Activated CD8-positive, alpha-beta memory T cell treated with anti-CD3 and anti-CD28 coated beads for 4 hours (primary cell): ENCODE data around the gene SH3BGR.
A peak's percentile ranks its signal among the peaks of the same experiment; 100 is the strongest.
"Not testable (repeated sequence)": the region's sequence is repeated elsewhere in the genome, so short reads cannot be mapped to it uniquely, and the experiment has no call there.

Experiments
- DNase-seq, 2 donors: peaks; one replicate each; pipeline ENCODE4 v3.0.0-alpha.2; 2020; ENCODE audit warnings: low read depth in 2 of 2

SH3BGR gene

DNA sequence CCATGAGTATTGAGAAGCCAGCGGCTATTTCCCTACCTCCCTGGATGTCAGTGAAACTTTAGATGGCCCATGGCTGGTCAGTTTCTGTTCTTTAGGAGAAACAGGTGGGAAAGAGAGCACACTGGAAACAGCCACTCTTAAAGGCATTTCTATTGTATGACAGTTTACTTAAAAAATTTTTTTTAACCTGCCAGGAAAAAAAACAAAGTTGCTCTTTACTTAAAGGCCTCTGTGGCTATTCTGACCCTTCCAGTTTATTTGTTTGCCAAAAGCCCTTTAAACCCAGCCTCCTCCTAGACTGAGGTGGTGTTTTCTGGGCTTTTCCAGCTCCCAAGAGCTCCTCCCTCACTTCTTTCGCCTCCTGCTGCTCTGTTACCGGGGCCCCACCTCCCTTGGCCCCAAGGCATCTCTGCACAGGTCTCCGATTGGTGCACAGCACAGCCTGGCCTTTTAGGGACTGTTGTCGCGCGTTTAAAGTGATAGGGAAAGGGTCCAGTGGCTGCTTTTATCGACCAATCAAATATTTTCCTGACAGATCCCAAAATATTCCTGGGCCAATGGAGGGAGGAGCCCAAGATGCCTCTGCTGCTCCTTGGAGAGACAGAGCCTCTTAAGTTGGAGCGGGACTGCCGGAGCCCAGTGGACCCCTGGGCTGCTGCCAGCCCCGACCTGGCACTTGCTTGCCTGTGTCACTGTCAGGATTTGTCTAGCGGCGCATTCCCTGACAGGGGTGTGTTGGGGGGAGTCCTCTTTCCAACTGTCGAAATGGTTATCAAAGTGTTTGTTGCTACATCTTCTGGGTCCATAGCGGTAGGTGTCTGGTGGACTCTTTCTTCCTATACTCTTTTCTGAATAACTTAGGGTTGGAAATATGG, at the start of gene SH3BGR:
Gene SH3BGR (plus strand): TSS at position 639 of the 875 bp plus-strand sequence. CDS start 127 bp downstream, at position 766.
- no peak for DNase-seq

GRCh38 chr21:39406065-39406464, 45.7 kb upstream of the SH3BGR start:
- DNase-seq, result no peak

GRCh38 chr21:39419204-39419603, 32.6 kb upstream of the SH3BGR start:
- DNase-seq, result not testable (repeated sequence)

GRCh38 chr21:39422527-39423241, 29.1 kb upstream of the SH3BGR start:
- no peak for DNase-seq

DNA sequence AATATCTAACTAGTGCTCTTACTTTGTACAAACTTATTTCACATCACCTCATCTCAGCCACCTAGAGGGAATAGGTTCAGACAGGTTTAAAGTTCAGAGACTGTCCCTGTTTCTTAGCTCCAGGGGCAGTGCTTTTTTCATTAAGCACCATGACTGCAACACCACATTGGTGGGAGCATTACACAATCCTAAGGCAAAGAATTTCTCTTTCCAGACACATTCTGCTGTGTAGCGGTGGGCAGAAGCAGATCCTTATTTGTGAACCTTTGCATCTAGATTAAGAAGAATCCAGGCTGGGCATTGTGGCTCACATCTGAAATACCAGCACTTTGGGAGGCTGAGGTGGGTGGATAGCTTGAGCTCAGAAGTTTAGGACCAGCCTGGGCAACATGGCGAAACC, 22.3 kb upstream of the SH3BGR start:
- no peak for DNase-seq

- DNase-seq, result no peak
Observed at GRCh38 chr21:39430016-39430415, 21.8 kb upstream of the SH3BGR start.

DNA sequence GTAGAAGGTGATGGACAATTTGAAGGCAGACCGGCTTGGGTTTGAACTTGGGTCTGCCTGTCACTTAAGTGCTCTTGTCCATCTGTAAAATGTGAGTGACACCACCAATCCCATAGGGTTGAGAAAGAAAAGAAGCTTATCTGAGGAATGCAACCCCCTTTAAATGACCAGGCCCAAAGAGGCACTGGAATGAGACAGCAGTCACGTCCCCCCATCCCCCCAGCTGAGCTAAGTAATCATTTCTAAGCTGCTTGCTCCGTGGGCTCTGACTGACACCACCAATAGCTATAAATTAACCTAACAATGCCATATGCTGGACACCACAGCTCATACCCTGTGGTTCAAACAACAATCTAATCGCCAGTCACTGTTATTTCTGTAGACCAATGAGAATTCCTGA, 21.3 kb upstream of the SH3BGR start:
- no peak for DNase-seq

GRCh38 chr21:39430954-39431353, 20.8 kb upstream of the SH3BGR start:
- DNase-seq, result no peak

DNA sequence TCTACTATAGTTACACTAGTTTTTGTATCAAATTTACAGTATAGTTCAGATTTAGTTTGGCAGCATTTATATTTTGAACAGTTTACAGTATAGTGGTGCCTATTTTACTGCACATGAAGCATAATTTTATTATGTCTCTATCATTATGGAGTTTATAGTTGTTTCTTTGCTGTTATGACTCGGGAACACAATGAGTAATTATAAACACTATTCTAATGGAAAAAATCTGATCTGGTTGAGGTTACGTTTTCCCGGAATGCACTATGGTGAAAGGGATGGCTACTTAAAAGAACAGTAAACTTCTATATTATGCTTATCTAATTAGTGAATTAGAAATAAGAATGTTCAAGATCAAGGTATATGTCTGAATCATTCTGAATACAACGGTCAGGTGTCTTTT, 16.8 kb upstream of the SH3BGR start:
- DNase-seq, result no peak

- no peak for DNase-seq
Observed at GRCh38 chr21:39439232-39439631, 12.5 kb upstream of the SH3BGR start.

- DNase-seq, result no peak
Observed at GRCh38 chr21:39441502-39442475, 10.0 kb upstream of the SH3BGR start.

- no peak for DNase-seq
Observed at GRCh38 chr21:39444421-39445180, 7.2 kb upstream of the SH3BGR start.

- DNase-seq, result peak; percentile 77 to 86
Observed at GRCh38 chr21:39445321-39446269, 6.2 kb upstream of the SH3BGR start, which contains the start of gene LCA5L. Gene LCA5L, minus strand, starts transcription at chr21:39445778. Its CDS starts 17,285 bp downstream, at chr21:39428493.

GRCh38 chr21:39447264-39447663, 4.5 kb upstream of the SH3BGR start:
- DNase-seq, result no peak

DNA sequence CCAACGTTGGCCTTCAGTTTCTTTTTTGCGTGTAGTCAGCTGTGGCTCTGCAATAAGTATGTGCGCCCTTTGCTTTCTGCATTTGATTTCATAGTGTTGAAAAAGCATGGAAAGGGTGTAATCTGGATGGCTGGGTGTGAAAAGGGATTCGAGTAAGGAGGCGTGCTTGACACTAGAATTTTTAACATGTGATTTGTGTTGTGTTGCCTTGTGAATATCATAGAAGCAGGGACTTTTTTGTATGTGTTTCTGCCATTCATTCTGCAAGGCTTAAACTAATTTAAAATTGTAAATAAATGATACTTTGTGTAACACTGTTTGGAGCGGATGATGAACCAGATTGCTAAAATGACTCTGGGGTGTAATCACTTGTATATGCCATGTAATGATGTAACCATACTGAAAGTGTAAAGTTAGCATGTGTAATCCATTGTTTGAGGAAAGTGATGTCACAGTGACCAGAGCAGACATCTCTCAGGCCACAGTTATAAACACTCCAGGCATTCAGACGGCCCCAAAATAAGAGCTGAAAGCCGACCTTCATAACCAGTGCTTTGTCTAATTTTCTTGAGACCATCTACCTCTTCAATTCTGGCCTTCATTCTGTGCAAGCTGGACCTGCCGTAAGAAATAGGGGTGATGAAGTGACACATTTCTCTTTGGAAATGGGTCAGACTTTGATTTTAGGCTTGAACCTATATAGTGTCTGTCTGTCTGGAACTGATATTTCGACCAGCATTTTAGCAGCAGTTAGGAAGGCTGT, 618 bp downstream of the SH3BGR start:
- DNase-seq, result no peak

GRCh38 chr21:39452970-39453342, 1.2 kb downstream of the SH3BGR start:
- no peak for DNase-seq

DNA sequence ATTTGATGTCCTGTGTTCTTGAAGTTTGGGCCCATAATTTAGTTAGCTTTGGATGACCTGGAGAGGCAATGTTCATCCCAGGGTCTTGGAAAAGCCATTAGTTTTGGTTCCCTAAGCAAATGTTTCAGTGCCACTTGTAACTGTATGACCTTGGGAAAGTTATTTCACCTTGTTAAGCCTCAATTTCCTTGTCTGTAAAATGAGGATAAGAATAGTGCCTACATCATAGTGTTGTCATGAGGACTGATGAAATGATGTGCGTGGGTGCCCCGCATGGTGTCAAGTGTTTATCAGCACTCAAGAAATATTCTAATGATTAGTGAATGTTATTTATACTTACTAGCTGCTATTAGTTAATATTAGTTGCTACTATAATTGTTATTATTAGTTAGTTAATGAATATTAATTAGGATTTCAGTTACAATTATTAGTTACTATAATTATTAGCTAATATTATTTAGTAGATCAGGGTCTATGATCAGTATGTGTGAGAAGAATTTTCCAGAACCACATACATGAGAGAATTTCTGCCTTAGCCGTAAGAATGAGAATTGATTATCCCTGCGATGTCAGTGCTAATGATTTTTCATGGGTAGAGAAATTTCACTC, 1.9 kb downstream of the SH3BGR start:
- no peak for DNase-seq

DNA sequence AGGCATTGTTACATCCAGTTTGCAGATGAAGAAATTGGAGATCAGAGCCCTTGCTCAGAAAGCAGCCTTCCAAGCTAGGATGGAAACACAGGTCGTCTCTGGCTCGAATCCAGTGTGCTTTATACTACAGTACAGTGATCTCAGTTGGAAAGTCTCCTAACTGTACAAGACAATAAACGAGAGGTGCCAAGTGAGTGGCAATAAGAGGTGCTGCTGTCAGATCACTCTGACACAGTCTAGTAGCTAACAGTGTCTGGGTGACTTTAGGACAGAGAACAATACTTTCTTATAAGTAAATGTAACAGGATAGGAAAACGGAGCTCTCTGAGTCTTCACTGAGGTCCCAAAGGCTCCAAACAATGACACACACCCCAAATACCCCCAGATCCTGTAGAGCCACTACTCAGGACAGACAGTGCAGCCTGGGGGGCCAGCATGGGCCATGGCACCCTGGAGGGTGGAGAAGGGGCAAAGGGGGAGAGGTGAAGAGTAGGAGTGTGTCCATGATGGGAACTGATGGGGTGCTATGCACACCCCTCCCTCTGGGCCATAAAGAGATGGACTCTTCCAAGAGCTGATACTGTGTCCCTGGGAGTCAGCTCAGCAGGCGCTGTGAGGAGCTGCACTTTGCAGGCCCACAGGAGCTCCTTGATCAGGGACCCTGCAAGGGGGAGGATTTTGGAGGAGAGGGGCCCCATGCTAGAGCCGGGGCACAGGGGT, 3.3 kb downstream of the SH3BGR start:
- no peak for DNase-seq
